GM19438 (cell line): ENCODE results near the gene TSPAN15.
"Not testable (repeated sequence)": the region's sequence is repeated elsewhere in the genome, so short reads cannot be mapped to it uniquely, and the experiment has no call there.

Experiments
- ATAC-seq: cut with Tn5 transposase; IDR thresholded peaks from one replicate; pipeline ENCODE4 v1.9.1; 2021; ENCODE audit warnings: low read depth; ENCODE audit not compliant: unreplicated experiment

Gene TSPAN15

GRCh38 chr10:69481811-69482524 is 30.7 kb downstream of the TSPAN15 start:
- ATAC-seq: no peak

- no peak for ATAC-seq
These were observed 32.7 kb downstream of the TSPAN15 start for GRCh38 chr10:69483963-69484362.

GRCh38 chr10:69484736-69485135 is 33.5 kb downstream of the TSPAN15 start:
- no peak for ATAC-seq

GRCh38 chr10:69486922-69487730 is 35.9 kb downstream of the TSPAN15 start:
- no peak for ATAC-seq

GRCh38 chr10:69488149-69488844 is 37.0 kb downstream of the TSPAN15 start:
- not testable (repeated sequence) for ATAC-seq

GRCh38 chr10:69488856-69489255 is 37.6 kb downstream of the TSPAN15 start:
- not testable (repeated sequence) for ATAC-seq

GRCh38 chr10:69489506-69490090 is 38.3 kb downstream of the TSPAN15 start:
- ATAC-seq: no peak

GRCh38 chr10:69490876-69491275 is 39.6 kb downstream of the TSPAN15 start:
- ATAC-seq: no peak

- no peak for ATAC-seq
These were observed 40.3 kb downstream of the TSPAN15 start for GRCh38 chr10:69491611-69492010.

- ATAC-seq: no peak
These were observed 41.0 kb downstream of the TSPAN15 start for GRCh38 chr10:69492091-69492745.

GRCh38 chr10:69492746-69493462 is 41.6 kb downstream of the TSPAN15 start:
- no peak for ATAC-seq

GRCh38 chr10:69494626-69495558 is 43.6 kb downstream of the TSPAN15 start:
- ATAC-seq: no peak

- no peak for ATAC-seq
These were observed 44.4 kb downstream of the TSPAN15 start for GRCh38 chr10:69495666-69496065.

- no peak for ATAC-seq
These were observed 45.3 kb downstream of the TSPAN15 start for GRCh38 chr10:69496352-69497230.

- ATAC-seq: no peak
These were observed 45.9 kb downstream of the TSPAN15 start for GRCh38 chr10:69497231-69497561.

GRCh38 chr10:69497611-69498390 is 46.5 kb downstream of the TSPAN15 start:
- ATAC-seq: no peak
